ENCODE results near the gene APOC3.

DNA sequence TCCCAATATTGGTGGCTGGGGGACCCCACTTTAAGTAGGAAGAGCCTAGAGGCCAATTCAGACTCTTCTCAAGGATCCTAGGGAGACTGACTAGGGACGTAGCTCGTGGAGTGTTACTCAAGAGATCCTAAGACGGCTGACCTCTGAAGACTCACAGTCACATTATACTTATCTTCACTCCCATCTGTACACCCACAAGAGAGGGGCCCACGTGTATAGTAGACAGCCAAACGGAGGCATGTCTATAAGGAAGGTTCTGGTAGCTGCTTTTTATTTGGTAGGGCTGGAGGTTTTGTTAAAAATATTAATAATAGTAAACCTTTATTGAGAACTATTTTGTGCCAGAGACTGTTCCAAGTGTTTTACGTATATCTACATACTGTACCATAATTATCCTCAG is 30.6 kb downstream of the APOC3 start:
- TF ChIP-seq, protein P1, sequence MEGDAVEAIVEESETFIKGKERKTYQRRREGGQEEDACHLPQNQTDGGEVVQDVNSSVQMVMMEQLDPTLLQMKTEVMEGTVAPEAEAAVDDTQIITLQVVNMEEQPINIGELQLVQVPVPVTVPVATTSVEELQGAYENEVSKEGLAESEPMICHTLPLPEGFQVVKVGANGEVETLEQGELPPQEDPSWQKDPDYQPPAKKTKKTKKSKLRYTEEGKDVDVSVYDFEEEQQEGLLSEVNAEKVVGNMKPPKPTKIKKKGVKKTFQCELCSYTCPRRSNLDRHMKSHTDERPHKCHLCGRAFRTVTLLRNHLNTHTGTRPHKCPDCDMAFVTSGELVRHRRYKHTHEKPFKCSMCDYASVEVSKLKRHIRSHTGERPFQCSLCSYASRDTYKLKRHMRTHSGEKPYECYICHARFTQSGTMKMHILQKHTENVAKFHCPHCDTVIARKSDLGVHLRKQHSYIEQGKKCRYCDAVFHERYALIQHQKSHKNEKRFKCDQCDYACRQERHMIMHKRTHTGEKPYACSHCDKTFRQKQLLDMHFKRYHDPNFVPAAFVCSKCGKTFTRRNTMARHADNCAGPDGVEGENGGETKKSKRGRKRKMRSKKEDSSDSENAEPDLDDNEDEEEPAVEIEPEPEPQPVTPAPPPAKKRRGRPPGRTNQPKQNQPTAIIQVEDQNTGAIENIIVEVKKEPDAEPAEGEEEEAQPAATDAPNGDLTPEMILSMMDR (conservative IDR thresholded peaks at IDR 0.05; ENCODE audit: low read depth, low read length) = no peak
- no peak for TF ChIP-seq SMC3 (IDR thresholded peaks at IDR 0.05; ENCODE audit: low read depth, low read length)
- TF ChIP-seq POLR2A (IDR thresholded peaks at IDR 0.05; ENCODE audit: low read depth, low read length) = no peak
- no peak for TF ChIP-seq CEBPB (IDR thresholded peaks at IDR 0.05; ENCODE audit: low read depth, low read length)
- TF ChIP-seq RAD21 (IDR thresholded peaks at IDR 0.05; ENCODE audit: low read length) = no peak
